ENCODE results near the gene IPO11.
"Not testable (repeated sequence)": the region's sequence is repeated elsewhere in the genome, so short reads cannot be mapped to it uniquely, and the experiment has no call there.

Gene IPO11

GRCh38 chr5:62607615-62608014, 195.1 kb downstream of the IPO11 start:
- DNase-seq: no peak

GRCh38 chr5:62608529-62609511, 196.3 kb downstream of the IPO11 start:
- no peak for DNase-seq

GRCh38 chr5:62614355-62614754, 201.8 kb downstream of the IPO11 start:
- DNase-seq: no peak

- DNase-seq: no peak
These were observed 204.2 kb downstream of the IPO11 start for GRCh38 chr5:62616615-62617277.

GRCh38 chr5:62617943-62618342, 205.4 kb downstream of the IPO11 start:
- no peak for DNase-seq

GRCh38 chr5:62620761-62621160, 208.2 kb downstream of the IPO11 start:
- DNase-seq: no peak

- DNase-seq: no peak
These were observed 208.7 kb downstream of the IPO11 start for GRCh38 chr5:62621280-62621679.

GRCh38 chr5:62623271-62623670, 210.7 kb downstream of the IPO11 start:
- DNase-seq: no peak

- not testable (repeated sequence) for DNase-seq
These were observed 211.9 kb downstream of the IPO11 start for GRCh38 chr5:62624436-62624835.

GRCh38 chr5:62626534-62626933, 214.0 kb downstream of the IPO11 start:
- DNase-seq: no peak

- DNase-seq: no peak
These were observed 214.6 kb downstream of the IPO11 start for GRCh38 chr5:62627121-62627520.

- no peak for DNase-seq
These were observed 215.3 kb downstream of the IPO11 start for GRCh38 chr5:62627901-62628300.

GRCh38 chr5:62631909-62632580, 219.5 kb downstream of the IPO11 start:
- DNase-seq: no peak

- no peak for DNase-seq
These were observed 220.7 kb downstream of the IPO11 start for GRCh38 chr5:62633243-62633642.

GRCh38 chr5:62640446-62640845, 227.9 kb downstream of the IPO11 start:
- DNase-seq: no peak

- DNase-seq: no peak
These were observed 229.9 kb downstream of the IPO11 start for GRCh38 chr5:62642468-62642867.

GRCh38 chr5:62643556-62644451, 231.2 kb downstream of the IPO11 start:
- DNase-seq: no peak

GRCh38 chr5:62645223-62645622, 232.7 kb downstream of the IPO11 start:
- no peak for DNase-seq

GRCh38 chr5:62647241-62647640, 234.7 kb downstream of the IPO11 start:
- DNase-seq: no peak

- DNase-seq: no peak
These were observed 236.5 kb downstream of the IPO11 start for GRCh38 chr5:62649025-62649424.

GRCh38 chr5:62649476-62650113, 237.0 kb downstream of the IPO11 start:
- DNase-seq: no peak

- DNase-seq: no peak
These were observed 237.6 kb downstream of the IPO11 start for GRCh38 chr5:62650197-62650596.

All from HCEC 1CT (cell line).